Loucy (cell line): ENCODE data around the gene PMFBP1.

Source experiments
- H2AFZ ChIP-seq: fragments of 200-600 bp; sonication (generic); 2 replicates; pipeline ENCODE4 v1.6.0; 2016; ENCODE audit warnings: antibody characterized with exemption, mild to moderate bottlenecking, low read length, moderate library complexity
- H3F3A ChIP-seq: fragments of 200-600 bp; 2 replicates; pipeline ENCODE4 v1.6.0; 2016; ENCODE audit warnings: antibody characterized with exemption, low read depth, mild to moderate bottlenecking
- H3K27me3 ChIP-seq: fragments of 200-600 bp; sonication (generic); 2 replicates; pipeline ENCODE4 v1.6.1; 2014; ENCODE audit warnings: low read length, mild to moderate bottlenecking; ENCODE audit not compliant: insufficient read depth, poor library complexity, severe bottlenecking
- H3K36me3 ChIP-seq: fragments of 200-600 bp; sonication (generic); 2 replicates; pipeline ENCODE4 v1.6.1; 2016; ENCODE audit warnings: low read length; ENCODE audit not compliant: insufficient read depth
- H3K4me1 ChIP-seq: fragments of 200-600 bp; sonication (generic); 2 replicates; pipeline ENCODE4 v1.5.1; 2014; ENCODE audit warnings: low read length, mild to moderate bottlenecking; ENCODE audit not compliant: insufficient read depth, poor library complexity, severe bottlenecking
- H3K4me2 ChIP-seq: fragments of 200-600 bp; sonication (generic); 2 replicates; pipeline ENCODE4 v1.6.0; 2014; ENCODE audit warnings: antibody characterized with exemption, low read length, low read depth, mild to moderate bottlenecking; ENCODE audit not compliant: poor library complexity, severe bottlenecking
- H3K4me3 ChIP-seq: fragments of 200-600 bp; sonication (generic); 2 replicates; pipeline ENCODE4 v1.5.1; 2014; ENCODE audit warnings: low read length, mild to moderate bottlenecking, mixed read lengths; ENCODE audit not compliant: poor library complexity, severe bottlenecking
- H3K79me2 ChIP-seq: fragments of 200-600 bp; sonication (generic); 2 replicates; pipeline ENCODE4 v1.6.1; 2014; ENCODE audit warnings: low read length; ENCODE audit not compliant: insufficient read depth
- H3K9ac ChIP-seq: fragments of 200-600 bp; sonication (generic); 2 replicates; pipeline ENCODE4 v1.6.0; 2014; ENCODE audit warnings: mild to moderate bottlenecking, low read depth, low read length, moderate library complexity; ENCODE audit not compliant: poor library complexity, severe bottlenecking
- H3K9me2 ChIP-seq: fragments of 200-600 bp; sonication (generic); replicated peaks from 2 replicates; pipeline ENCODE4 v1.6.1; 2016; ENCODE audit warnings: low read depth, low read length, mixed read lengths
- H3K9me3 ChIP-seq: fragments of 200-600 bp; sonication (generic); 2 replicates; pipeline ENCODE4 v1.6.1; 2014; ENCODE audit warnings: mild to moderate bottlenecking, antibody characterized with exemption, low read length, low read depth; ENCODE audit not compliant: insufficient read depth
- H4K20me1 ChIP-seq: fragments of 200-600 bp; sonication (generic); 2 replicates; pipeline ENCODE4 v1.6.0; 2014; ENCODE audit warnings: antibody characterized with exemption, low read length, mild to moderate bottlenecking; ENCODE audit not compliant: insufficient read depth, poor library complexity, severe bottlenecking
- CTCF ChIP-seq: fragments of 200-600 bp; sonication (generic); conservative IDR thresholded peaks from 2 replicates; pipeline ENCODE4 v1.5.1; 2014; ENCODE audit warnings: mild to moderate bottlenecking, antibody characterized with exemption, low read length
- EZH2phosphoT487 ChIP-seq: fragments of 200-600 bp; IDR thresholded peaks from 2 replicates; pipeline ENCODE4 v1.6.1; 2018; ENCODE audit warnings: antibody characterized with exemption, mild to moderate bottlenecking, moderate library complexity, borderline replicate concordance

The PMFBP1 gene

GRCh38 chr16:72109300-72109699, 62.7 kb downstream of the PMFBP1 start:
- TF ChIP-seq CTCF (no peak), EZH2phosphoT487 (no peak)
- no peak overlapping the region for H2AFZ ChIP-seq
- no peaks in the 10 kb centered on the region for H3K79me2 ChIP-seq
- peaks cover 86% of the 10 kb centered on the region for H3K36me3 ChIP-seq
- no peaks in the 10 kb centered on the region for H3F3A ChIP-seq
- H3K9ac ChIP-seq = no peak overlapping the region
- no peaks in the 10 kb centered on the region for H3K9me2 ChIP-seq
- no peak overlapping the region for H3K4me3 ChIP-seq
- H3K9me3 ChIP-seq = no peaks in the 10 kb centered on the region
- H3K27me3 ChIP-seq = no peaks in the 10 kb centered on the region
- no peaks in the 10 kb centered on the region for H4K20me1 ChIP-seq
- H3K4me2 ChIP-seq = no peak overlapping the region
- H3K4me1 ChIP-seq = no peaks in the 10 kb centered on the region

GRCh38 chr16:72108353-72109102, 63.4 kb downstream of the PMFBP1 start:
- H3K36me3 ChIP-seq = peaks cover 94% of the 10 kb centered on the region
- H3K9me2 ChIP-seq = no peaks in the 10 kb centered on the region
- no peak overlapping the region for H3K9ac ChIP-seq
- H3K4me3 ChIP-seq = no peak overlapping the region
- no peak overlapping the region for H3K4me2 ChIP-seq
- no peaks in the 10 kb centered on the region for H3F3A ChIP-seq
- H3K4me1 ChIP-seq = no peaks in the 10 kb centered on the region
- H3K79me2 ChIP-seq = no peaks in the 10 kb centered on the region
- TF ChIP-seq CTCF (no peak), EZH2phosphoT487 (no peak)
- no peaks in the 10 kb centered on the region for H4K20me1 ChIP-seq
- no peaks in the 10 kb centered on the region for H3K27me3 ChIP-seq
- no peaks in the 10 kb centered on the region for H3K9me3 ChIP-seq
- no peak overlapping the region for H2AFZ ChIP-seq

GRCh38 chr16:72107371-72107770, 64.6 kb downstream of the PMFBP1 start:
- TF ChIP-seq CTCF (no peak), EZH2phosphoT487 (no peak)
- H3K27me3 ChIP-seq = no peaks in the 10 kb centered on the region
- H3K4me3 ChIP-seq = no peak overlapping the region
- no peak overlapping the region for H3K4me2 ChIP-seq
- no peaks in the 10 kb centered on the region for H3K79me2 ChIP-seq
- H2AFZ ChIP-seq = no peak overlapping the region
- H3K9ac ChIP-seq = no peak overlapping the region
- H3F3A ChIP-seq = no peaks in the 10 kb centered on the region
- H3K36me3 ChIP-seq = peaks cover 99% of the 10 kb centered on the region
- H3K4me1 ChIP-seq = no peaks in the 10 kb centered on the region
- no peaks in the 10 kb centered on the region for H4K20me1 ChIP-seq
- H3K9me2 ChIP-seq = no peaks in the 10 kb centered on the region
- H3K9me3 ChIP-seq = no peaks in the 10 kb centered on the region
